ENCODE results near the gene SPANXA1. TPM values are rescaled to one million over a fixed set of nuclear protein-coding genes. Genes with fewer than 3 reads are reported as not detected.
"Not testable (repeated sequence)": the region's sequence is repeated elsewhere in the genome, so short reads cannot be mapped to it uniquely, and the experiment has no call there.

SPANXA1 gene
- total RNA-seq, result not detected

DNA sequence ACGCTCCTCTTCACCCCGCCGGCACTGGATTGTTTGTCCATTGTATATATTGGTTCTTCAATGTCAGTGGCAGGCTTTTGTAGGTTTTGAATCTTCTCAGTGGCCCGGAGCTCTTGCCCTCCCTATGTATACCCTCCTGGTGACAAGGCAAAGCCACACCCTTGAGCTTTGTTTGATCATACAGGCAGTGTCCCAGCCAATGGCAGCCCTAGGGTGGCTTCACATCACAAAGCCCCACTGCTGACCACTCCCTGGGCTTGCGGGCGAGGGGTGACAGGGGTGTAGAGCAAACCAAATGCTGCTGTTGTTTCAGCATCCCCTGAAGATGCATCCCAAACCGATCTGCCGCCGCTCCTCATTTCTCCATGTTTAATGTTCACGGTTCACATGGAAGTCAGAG is at the start of gene SPANXA1:
TSS of gene SPANXA1 (minus strand) at position 101 of the 400 bp plus-strand sequence. CDS start at position 41, 60 bp downstream.
- DNase-seq (ENCODE audit: low read depth in 2 of 3, low spot score in 2 of 3), result not testable (repeated sequence)

- DNase-seq (ENCODE audit: low read depth in 2 of 3, low spot score in 2 of 3), result no peak
Measured at GRCh38 chrX:141632124-141632523, 47.6 kb upstream of the SPANXA1 start.

DNA sequence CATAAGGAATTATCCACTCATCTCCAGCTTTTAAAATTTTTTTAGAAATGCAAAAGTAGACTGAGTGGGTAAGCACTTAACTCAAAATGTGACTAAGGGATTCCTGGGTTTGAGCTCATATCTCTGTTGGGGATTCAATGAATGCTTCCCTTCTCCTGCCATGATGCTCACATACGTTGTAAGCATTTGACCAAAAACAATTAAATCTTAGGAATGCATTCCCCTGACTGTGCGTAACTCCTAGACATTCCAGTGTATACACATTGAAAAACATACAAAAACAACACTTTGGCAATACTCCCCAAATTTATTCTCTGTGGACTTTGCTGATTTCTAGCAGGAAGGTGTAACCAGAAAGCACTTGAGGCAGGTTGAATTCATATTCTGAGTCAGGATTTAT is 34.8 kb upstream of the SPANXA1 start:
- no peak for DNase-seq (ENCODE audit: low read depth in 2 of 3, low spot score in 2 of 3)

DNA sequence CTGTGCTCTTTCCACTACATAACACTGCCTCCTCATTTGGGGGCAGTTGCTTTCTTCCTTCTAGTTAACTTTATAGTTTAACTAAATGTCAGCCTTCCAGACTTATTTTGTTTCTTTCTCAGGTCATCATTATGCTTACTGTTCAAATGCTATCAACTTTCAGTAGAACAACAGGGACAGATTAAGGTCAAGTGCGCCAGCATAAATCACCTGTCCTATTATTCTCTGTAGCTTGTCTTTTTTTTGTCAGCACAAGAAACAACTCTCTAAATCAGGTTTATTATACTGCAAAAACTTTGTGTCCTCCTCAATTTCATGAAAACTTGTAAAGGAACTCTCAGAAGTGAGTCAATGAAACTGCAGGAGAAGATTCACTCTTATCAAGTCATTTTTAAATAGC is 24.6 kb upstream of the SPANXA1 start:
- no peak for DNase-seq (ENCODE audit: low read depth in 2 of 3, low spot score in 2 of 3)

DNA sequence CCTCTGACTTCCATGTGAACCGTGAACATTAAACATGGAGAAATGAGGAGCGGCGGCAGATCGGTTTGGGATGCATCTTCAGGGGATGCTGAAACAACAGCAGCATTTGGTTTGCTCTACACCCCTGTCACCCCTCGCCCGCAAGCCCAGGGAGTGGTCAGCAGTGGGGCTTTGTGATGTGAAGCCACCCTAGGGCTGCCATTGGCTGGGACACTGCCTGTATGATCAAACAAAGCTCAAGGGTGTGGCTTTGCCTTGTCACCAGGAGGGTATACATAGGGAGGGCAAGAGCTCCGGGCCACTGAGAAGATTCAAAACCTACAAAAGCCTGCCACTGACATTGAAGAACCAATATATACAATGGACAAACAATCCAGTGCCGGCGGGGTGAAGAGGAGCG is 4.9 kb upstream of the SPANXA1 start, which contains the start of gene SPANXA2:
TSS of gene SPANXA2 (plus strand) at position 301 of the 400 bp plus-strand sequence. CDS start at position 361, 60 bp downstream.
- DNase-seq (ENCODE audit: low read depth in 2 of 3, low spot score in 2 of 3), result not testable (repeated sequence)

GRCh38 chrX:141542551-141542950 is 42.0 kb downstream of the SPANXA1 start:
- DNase-seq (ENCODE audit: low read depth in 2 of 3, low spot score in 2 of 3), result not testable (repeated sequence)

Other genes starting within 250 kb of the SPANXA1 start
- gene SPANXA2, start 5.0 kb upstream of the SPANXA1 start, total RNA-seq, result not detected
- not detected for gene SPANXD, start 114.0 kb upstream of the SPANXA1 start, total RNA-seq